Endothelial cell (in vitro differentiated cells): ENCODE measurements around the gene CYFIP1. TPM values are rescaled to one million over a fixed set of nuclear protein-coding genes. Genes with fewer than 3 reads are reported as not detected.

ENCODE experiments used
- DNase-seq: peaks from one replicate; pipeline ENCODE4 v3.0.0; 2021; ENCODE audit warnings: low spot score
- H3K27ac Mint-ChIP-seq: one replicate; pipeline ENCODE4 v1.8.0; 2021; ENCODE audit warnings: mixed read lengths, inconsistent platforms; ENCODE audit not compliant: unreplicated experiment
- H3K27me3 Mint-ChIP-seq: one replicate; pipeline ENCODE4 v1.8.0; 2021; ENCODE audit warnings: mild to moderate bottlenecking, moderate library complexity, mixed read lengths, inconsistent platforms; ENCODE audit not compliant: unreplicated experiment
- H3K36me3 Mint-ChIP-seq: one replicate; pipeline ENCODE4 v1.8.0; 2021; ENCODE audit warnings: mild to moderate bottlenecking, low read depth, mixed read lengths, inconsistent platforms; ENCODE audit not compliant: unreplicated experiment
- H3K4me1 Mint-ChIP-seq: one replicate; pipeline ENCODE4 v1.8.0; 2021; ENCODE audit warnings: mild to moderate bottlenecking, mixed read lengths, inconsistent platforms; ENCODE audit not compliant: unreplicated experiment
- H3K4me3 Mint-ChIP-seq: one replicate; pipeline ENCODE4 v1.8.0; 2021; ENCODE audit warnings: mild to moderate bottlenecking, mixed read lengths, inconsistent platforms; ENCODE audit not compliant: unreplicated experiment
- H3K9me3 Mint-ChIP-seq: one replicate; pipeline ENCODE4 v1.8.0; 2021; ENCODE audit warnings: mixed read lengths, inconsistent platforms; ENCODE audit not compliant: unreplicated experiment
- total RNA-seq: library from RNA; stranded (reverse); fragmentation: NEBNext Ultra II Directional; extraction: Animal tissue kit (Norgen Biotek cat#: 25700); gene quantifications from one replicate; pipeline ENCODE4 v1.2.1, GENCODE V29; 2021; ENCODE audit not compliant: unreplicated experiment
- TF ChIP-seq, protein P1 (sequence below): fragments of 200-600 bp; sonication (generic); IDR thresholded peaks from one replicate; pipeline ENCODE4 v1.5.0; 2021; ENCODE audit warnings: antibody characterized with exemption; ENCODE audit not compliant: unreplicated experiment

Gene CYFIP1
- total RNA-seq, 1 donor from 2014 or later: 154 TPM

DNA sequence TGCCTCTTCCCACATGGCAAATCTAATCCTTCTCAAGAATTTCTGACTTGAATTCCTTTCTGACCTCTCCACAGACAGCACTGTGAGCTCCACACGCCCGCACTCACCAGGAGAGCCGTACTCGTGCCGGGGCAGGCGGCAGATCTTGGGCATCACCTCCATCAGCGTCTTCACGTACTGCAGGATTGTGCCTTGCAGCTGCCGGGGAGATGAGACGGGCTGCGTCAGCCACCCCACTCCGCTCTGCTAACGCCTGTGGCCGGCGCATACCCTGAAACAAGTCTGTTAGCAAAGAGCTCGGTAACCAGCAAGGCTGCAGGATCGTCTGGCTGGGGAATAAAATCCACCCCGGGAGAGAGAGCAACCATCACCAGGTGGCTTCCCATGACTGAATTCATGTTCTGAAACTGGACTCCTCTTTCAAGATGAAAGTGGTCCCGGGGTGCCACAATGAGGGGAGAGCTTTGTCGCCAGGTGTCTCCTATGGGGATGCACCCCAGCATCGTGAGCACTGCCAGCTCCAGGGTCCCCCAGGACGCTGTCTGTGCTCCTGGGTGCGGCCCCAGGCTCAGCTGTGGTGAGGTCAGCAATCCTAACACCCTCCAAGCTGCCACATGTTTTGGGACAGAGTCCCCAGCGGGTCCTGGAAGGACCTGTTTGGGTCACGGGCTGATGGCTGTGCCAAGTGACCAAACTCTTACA is 98.3 kb downstream of the CYFIP1 start:
- TF ChIP-seq, protein P1, sequence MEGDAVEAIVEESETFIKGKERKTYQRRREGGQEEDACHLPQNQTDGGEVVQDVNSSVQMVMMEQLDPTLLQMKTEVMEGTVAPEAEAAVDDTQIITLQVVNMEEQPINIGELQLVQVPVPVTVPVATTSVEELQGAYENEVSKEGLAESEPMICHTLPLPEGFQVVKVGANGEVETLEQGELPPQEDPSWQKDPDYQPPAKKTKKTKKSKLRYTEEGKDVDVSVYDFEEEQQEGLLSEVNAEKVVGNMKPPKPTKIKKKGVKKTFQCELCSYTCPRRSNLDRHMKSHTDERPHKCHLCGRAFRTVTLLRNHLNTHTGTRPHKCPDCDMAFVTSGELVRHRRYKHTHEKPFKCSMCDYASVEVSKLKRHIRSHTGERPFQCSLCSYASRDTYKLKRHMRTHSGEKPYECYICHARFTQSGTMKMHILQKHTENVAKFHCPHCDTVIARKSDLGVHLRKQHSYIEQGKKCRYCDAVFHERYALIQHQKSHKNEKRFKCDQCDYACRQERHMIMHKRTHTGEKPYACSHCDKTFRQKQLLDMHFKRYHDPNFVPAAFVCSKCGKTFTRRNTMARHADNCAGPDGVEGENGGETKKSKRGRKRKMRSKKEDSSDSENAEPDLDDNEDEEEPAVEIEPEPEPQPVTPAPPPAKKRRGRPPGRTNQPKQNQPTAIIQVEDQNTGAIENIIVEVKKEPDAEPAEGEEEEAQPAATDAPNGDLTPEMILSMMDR: no peak
- Mint-ChIP-seq H3K4me3 (peak overlapping the region; percentile 16), H3K4me1 (peaks cover 3% of the 10 kb centered on the region), H3K36me3 (peaks cover 51% of the 10 kb centered on the region), H3K27ac (no peak overlapping the region), H3K27me3 (peaks cover 2% of the 10 kb centered on the region), H3K9me3 (no peaks in the 10 kb centered on the region)
- DNase-seq: no peak

DNA sequence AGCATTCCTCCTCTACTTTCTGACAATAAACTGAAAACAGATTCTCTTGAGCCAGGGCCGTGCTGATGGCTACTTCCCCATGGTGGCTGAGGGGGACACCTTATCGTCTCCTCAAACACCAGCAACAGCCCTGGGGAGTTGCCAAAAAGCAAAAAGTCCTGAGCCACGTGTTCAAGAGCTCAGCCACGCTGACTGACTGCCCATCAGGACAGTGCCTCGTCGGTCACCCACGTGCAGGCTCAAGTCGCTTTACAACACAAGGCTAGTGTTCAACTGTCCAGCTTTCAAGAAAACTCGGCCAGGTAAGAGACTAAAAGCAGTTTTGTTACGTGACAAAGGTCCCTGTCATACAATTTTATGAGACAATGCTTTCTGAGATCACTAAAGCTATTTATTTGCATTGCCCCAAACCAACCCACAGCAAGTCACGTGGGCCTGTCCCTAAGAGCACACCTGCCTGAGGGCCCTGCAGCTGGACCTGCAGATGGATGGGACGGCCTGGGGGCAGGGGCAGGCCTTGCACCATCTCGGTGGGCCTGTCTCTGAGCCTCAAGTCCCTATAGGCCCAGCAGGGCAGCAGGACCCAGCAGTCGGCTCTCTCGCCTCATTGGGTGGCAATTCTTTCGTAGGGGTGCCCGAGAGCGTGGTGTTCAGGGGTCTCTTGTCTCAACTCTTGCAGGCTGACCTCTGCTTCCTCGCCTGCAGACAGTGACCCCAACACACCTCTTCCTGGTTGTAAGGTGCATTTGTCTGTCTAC is 99.0 kb downstream of the CYFIP1 start:
- Mint-ChIP-seq H3K4me3 (peak overlapping the region; percentile 51), H3K27me3 (peaks cover 2% of the 10 kb centered on the region), H3K36me3 (peaks cover 54% of the 10 kb centered on the region), H3K27ac (no peak overlapping the region), H3K4me1 (peaks cover 3% of the 10 kb centered on the region), H3K9me3 (no peaks in the 10 kb centered on the region)
- TF ChIP-seq, protein P1: no peak
- no peak for DNase-seq

DNA sequence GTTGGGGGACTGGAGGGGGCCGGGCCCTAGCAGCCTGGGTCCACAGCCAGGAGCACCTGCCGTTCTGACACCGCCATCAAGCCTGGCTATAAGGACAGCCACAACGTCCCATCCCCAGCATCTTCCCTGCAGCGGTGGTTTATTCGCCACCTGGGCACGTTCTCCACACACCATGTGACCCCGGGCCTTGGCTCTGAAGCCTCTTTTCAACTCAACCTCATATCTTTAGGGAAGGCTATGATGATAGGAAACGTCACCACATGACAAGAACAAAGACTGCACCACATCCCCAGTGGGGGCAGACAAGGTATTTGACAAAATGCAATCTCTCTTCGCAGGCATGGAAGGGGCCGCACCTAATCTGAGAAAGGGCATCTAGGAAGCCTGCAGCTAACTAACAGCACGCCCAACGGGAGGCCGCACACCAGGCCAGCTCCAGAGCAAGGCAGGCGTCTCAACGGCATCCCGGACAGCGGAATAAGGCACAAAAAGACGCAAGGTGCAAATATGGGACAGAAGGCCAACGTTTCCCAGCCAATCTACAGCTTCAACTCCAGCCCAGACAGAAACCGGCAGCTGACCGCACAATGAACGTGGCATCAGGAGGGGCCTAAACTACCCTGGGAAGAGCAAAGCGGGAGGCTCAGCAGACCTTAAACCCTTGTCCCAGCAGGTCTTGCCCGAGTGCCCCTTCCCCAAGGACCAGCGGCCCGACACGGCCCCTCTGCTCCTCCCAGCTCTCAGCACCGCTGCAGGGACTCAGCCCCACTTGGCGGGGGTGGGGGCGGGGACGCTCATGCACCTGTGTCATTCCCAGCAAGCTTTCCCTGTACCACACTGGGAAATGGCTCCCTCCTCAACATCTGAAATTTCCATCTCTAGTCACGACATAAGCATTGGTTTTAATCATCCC is 99.8 kb downstream of the CYFIP1 start:
- peak overlapping the region; percentile 51 for H3K4me3 Mint-ChIP-seq
- H3K27ac Mint-ChIP-seq: no peak overlapping the region
- no peak for DNase-seq
- TF ChIP-seq, protein P1: no peak
- H3K27me3 Mint-ChIP-seq: peaks cover 4% of the 10 kb centered on the region
- no peaks in the 10 kb centered on the region for H3K9me3 Mint-ChIP-seq
- peaks cover 3% of the 10 kb centered on the region for H3K4me1 Mint-ChIP-seq
- peaks cover 57% of the 10 kb centered on the region for H3K36me3 Mint-ChIP-seq

DNA sequence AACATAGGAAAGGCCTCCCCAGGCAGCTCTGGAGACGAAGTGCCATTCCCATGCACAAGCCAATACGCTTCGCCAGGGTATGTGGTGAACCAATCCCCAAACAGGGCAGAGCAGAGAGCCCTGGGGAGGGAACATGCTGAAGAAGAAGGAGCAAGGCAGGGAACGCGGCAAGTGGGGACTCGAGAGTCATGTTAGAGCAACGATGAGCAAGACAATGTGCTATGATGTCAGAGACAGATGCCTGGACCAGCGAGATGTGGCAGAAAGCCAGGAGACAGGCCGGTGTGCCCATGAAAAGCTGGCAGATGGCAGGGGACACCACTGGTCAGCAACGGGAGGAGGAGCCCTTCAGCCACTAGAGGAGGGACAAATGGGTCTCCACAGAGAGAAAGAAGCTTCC is 102.1 kb downstream of the CYFIP1 start:
- peaks cover 5% of the 10 kb centered on the region for H3K27me3 Mint-ChIP-seq
- H3K27ac Mint-ChIP-seq: no peak overlapping the region
- peak overlapping the region; percentile 48 for H3K4me3 Mint-ChIP-seq
- H3K36me3 Mint-ChIP-seq: peaks cover 67% of the 10 kb centered on the region
- peaks cover 4% of the 10 kb centered on the region for H3K4me1 Mint-ChIP-seq
- DNase-seq: no peak
- TF ChIP-seq, protein P1: no peak
- no peaks in the 10 kb centered on the region for H3K9me3 Mint-ChIP-seq
